ENCODE results near the gene EPO.
"Not testable (repeated sequence)": the region's sequence is repeated elsewhere in the genome, so short reads cannot be mapped to it uniquely, and the experiment has no call there.

EPO gene

DNA sequence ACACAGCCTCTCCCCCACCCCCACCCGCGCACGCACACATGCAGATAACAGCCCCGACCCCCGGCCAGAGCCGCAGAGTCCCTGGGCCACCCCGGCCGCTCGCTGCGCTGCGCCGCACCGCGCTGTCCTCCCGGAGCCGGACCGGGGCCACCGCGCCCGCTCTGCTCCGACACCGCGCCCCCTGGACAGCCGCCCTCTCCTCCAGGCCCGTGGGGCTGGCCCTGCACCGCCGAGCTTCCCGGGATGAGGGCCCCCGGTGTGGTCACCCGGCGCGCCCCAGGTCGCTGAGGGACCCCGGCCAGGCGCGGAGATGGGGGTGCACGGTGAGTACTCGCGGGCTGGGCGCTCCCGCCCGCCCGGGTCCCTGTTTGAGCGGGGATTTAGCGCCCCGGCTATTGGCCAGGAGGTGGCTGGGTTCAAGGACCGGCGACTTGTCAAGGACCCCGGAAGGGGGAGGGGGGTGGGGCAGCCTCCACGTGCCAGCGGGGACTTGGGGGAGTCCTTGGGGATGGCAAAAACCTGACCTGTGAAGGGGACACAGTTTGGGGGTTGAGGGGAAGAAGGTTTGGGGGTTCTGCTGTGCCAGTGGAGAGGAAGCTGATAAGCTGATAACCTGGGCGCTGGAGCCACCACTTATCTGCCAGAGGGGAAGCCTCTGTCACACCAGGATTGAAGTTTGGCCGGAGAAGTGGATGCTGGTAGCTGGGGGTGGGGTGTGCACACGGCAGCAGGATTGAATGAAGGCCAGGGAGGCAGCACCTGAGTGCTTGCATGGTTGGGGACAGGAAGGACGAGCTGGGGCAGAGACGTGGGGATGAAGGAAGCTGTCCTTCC, 620 bp downstream of the EPO start:
- H3K9ac ChIP-seq (ENCODE audit: low read length): no peak overlapping the region
- H3K4me3 ChIP-seq (ENCODE audit: low read length): no peak overlapping the region
- H3K27me3 ChIP-seq (ENCODE audit: control insufficient read depth, insufficient read depth, low read length): peaks cover 14% of the 10 kb centered on the region
- H3K4me1 ChIP-seq (ENCODE audit: control insufficient read depth, insufficient read depth, low read length): no peaks in the 10 kb centered on the region
- H3K36me3 ChIP-seq (ENCODE audit: control insufficient read depth, insufficient read depth, low read length): no peaks in the 10 kb centered on the region
- no peak overlapping the region for H3K27ac ChIP-seq (ENCODE audit: low read depth, low read length)

DNA sequence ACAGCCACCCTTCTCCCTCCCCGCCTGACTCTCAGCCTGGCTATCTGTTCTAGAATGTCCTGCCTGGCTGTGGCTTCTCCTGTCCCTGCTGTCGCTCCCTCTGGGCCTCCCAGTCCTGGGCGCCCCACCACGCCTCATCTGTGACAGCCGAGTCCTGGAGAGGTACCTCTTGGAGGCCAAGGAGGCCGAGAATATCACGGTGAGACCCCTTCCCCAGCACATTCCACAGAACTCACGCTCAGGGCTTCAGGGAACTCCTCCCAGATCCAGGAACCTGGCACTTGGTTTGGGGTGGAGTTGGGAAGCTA, 1.2 kb downstream of the EPO start:
- Histone ChIP-seq H3K9ac (ENCODE audit: low read length) (no peak overlapping the region), H3K36me3 (ENCODE audit: control insufficient read depth, insufficient read depth, low read length) (no peaks in the 10 kb centered on the region), H3K27ac (ENCODE audit: low read depth, low read length) (no peak overlapping the region), H3K27me3 (ENCODE audit: control insufficient read depth, insufficient read depth, low read length) (peaks cover 14% of the 10 kb centered on the region), H3K4me3 (ENCODE audit: low read length) (no peak overlapping the region), H3K4me1 (ENCODE audit: control insufficient read depth, insufficient read depth, low read length) (no peaks in the 10 kb centered on the region)

DNA sequence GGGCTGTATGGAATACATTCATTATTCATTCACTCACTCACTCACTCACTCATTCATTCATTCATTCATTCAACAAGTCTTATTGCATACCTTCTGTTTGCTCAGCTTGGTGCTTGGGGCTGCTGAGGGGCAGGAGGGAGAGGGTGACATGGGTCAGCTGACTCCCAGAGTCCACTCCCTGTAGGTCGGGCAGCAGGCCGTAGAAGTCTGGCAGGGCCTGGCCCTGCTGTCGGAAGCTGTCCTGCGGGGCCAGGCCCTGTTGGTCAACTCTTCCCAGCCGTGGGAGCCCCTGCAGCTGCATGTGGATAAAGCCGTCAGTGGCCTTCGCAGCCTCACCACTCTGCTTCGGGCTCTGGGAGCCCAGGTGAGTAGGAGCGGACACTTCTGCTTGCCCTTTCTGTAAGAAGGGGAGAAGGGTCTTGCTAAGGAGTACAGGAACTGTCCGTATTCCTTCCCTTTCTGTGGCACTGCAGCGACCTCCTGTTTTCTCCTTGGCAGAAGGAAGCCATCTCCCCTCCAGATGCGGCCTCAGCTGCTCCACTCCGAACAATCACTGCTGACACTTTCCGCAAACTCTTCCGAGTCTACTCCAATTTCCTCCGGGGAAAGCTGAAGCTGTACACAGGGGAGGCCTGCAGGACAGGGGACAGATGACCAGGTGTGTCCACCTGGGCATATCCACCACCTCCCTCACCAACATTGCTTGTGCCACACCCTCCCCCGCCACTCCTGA, 2.4 kb downstream of the EPO start:
- no peak overlapping the region for H3K4me3 ChIP-seq (ENCODE audit: low read length)
- no peak overlapping the region for H3K27ac ChIP-seq (ENCODE audit: low read depth, low read length)
- H3K4me1 ChIP-seq (ENCODE audit: control insufficient read depth, insufficient read depth, low read length): no peaks in the 10 kb centered on the region
- no peak overlapping the region for H3K9ac ChIP-seq (ENCODE audit: low read length)
- no peaks in the 10 kb centered on the region for H3K36me3 ChIP-seq (ENCODE audit: control insufficient read depth, insufficient read depth, low read length)
- H3K27me3 ChIP-seq (ENCODE audit: control insufficient read depth, insufficient read depth, low read length): peaks cover 14% of the 10 kb centered on the region

DNA sequence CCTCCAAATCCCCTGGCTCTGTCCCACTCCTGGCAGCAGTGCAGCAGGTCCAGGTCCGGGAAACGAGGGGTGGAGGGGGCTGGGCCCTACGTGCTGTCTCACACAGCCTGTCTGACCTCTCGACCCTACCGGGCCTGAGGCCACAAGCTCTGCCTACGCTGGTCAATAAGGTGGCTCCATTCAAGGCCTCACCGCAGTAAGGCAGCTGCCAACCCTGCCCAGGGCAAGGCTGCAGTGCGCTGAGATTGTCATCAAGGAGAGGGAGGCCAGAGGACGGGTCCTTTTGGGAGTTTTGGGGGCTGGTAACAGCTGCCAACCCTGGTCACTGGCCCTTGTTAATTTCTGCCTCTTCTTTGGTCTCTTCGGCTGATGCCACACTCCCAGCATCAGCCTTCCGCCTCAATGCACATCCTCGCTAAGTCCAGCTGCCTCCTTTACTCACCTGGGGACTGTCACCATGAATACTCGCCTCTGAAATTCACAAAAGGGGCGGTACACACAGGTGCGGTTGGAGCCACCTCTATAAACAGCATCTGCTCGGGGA, 3.5 kb downstream of the EPO start:
- Histone ChIP-seq H3K36me3 (ENCODE audit: control insufficient read depth, insufficient read depth, low read length) (no peaks in the 10 kb centered on the region), H3K27ac (ENCODE audit: low read depth, low read length) (no peak overlapping the region), H3K27me3 (ENCODE audit: control insufficient read depth, insufficient read depth, low read length) (peaks cover 14% of the 10 kb centered on the region), H3K4me3 (ENCODE audit: low read length) (no peak overlapping the region), H3K9ac (ENCODE audit: low read length) (no peak overlapping the region), H3K4me1 (ENCODE audit: control insufficient read depth, insufficient read depth, low read length) (no peaks in the 10 kb centered on the region)

DNA sequence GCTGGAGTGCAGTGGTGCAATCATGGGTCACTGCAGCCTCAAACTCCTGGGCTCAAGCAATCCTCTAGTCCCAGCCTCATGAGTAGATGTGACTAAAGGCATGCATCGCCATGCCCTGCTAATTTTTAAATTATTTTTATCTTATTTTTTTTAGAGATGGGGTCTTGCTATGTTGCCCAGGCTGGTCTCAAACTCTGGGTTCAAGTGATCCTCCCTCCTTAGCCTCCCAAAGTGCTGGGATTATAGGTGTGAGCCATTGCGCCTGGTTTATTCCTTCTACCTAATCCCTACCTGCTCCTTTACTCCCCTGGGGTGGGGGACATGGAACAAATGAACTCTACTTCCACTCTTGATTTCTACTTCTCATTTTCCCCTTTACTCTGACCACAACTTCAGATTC, 4.1 kb downstream of the EPO start:
- not testable (repeated sequence) for H3K9ac ChIP-seq (ENCODE audit: low read length); H3K4me3 ChIP-seq (ENCODE audit: low read length); H3K36me3 ChIP-seq (ENCODE audit: control insufficient read depth, insufficient read depth, low read length); H3K27ac ChIP-seq (ENCODE audit: low read depth, low read length); H3K4me1 ChIP-seq (ENCODE audit: control insufficient read depth, insufficient read depth, low read length)
- peaks cover 14% of the 10 kb centered on the region for H3K27me3 ChIP-seq (ENCODE audit: control insufficient read depth, insufficient read depth, low read length)

DNA sequence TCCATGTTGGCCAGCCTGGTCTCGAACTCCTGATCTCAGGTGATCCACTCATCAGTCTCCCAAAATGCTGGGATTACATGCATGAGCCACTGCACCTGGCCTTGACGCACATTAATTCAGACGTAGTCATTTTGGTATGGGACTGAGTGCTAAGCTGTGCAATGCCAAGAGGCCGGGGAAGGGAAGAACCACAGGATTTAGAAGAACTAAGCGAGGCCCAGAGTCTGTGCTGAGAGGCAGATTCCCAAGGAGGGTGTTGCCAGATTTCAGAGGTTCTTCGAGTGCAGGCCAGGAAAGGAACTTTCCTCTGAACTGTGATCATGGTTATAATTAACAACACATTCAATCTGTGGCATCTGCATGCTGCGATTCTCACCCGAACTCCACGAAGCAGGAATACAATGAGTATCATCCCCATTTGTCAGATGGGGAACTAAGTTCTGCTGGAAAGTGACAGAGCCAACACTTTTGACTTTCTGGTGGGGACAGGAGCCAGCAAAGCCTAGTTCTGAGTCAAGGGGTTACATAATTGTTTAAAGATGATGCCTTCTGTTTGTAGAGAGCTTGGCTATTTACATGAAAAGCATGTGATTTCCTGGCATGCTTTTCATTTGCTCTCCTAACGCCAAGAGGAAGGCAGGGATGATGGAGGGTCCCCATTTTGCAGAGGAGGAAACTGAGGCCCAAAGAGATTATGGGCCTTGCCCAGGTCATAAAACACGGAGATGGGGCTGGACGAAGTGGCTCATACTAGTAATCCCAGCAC, 6.9 kb downstream of the EPO start:
- Histone ChIP-seq H3K4me3 (ENCODE audit: low read length) (no peak overlapping the region), H3K9ac (ENCODE audit: low read length) (no peak overlapping the region), H3K36me3 (ENCODE audit: control insufficient read depth, insufficient read depth, low read length) (no peaks in the 10 kb centered on the region), H3K27ac (ENCODE audit: low read depth, low read length) (peak overlapping the region; percentile 32), H3K27me3 (ENCODE audit: control insufficient read depth, insufficient read depth, low read length) (peaks cover 4% of the 10 kb centered on the region), H3K4me1 (ENCODE audit: control insufficient read depth, insufficient read depth, low read length) (no peaks in the 10 kb centered on the region)

DNA sequence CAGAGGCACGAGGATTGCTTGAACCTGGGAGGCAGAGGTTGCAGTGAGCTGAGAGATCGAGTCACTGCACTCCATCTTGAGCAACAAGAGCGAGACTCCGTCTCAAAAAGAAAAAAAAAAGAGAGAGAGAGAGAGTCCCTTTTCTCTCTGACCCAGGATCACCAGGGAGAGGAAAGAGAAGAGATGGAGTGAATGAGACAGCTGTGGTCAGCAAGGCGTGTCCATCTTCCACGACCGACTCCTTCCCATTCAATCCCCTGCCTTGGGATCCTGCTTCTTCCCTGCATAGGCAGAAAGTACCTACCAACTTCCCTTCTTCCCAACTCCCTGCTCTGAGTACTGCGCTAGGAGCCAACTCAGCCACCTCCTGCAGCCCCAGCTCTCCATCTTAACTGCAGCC, 7.9 kb downstream of the EPO start:
- H3K36me3 ChIP-seq (ENCODE audit: control insufficient read depth, insufficient read depth, low read length): no peaks in the 10 kb centered on the region
- no peaks in the 10 kb centered on the region for H3K4me1 ChIP-seq (ENCODE audit: control insufficient read depth, insufficient read depth, low read length)
- no peak overlapping the region for H3K4me3 ChIP-seq (ENCODE audit: low read length)
- H3K27ac ChIP-seq (ENCODE audit: low read depth, low read length): no peak overlapping the region
- H3K27me3 ChIP-seq (ENCODE audit: control insufficient read depth, insufficient read depth, low read length): peaks cover 4% of the 10 kb centered on the region
- no peak overlapping the region for H3K9ac ChIP-seq (ENCODE audit: low read length)

DNA sequence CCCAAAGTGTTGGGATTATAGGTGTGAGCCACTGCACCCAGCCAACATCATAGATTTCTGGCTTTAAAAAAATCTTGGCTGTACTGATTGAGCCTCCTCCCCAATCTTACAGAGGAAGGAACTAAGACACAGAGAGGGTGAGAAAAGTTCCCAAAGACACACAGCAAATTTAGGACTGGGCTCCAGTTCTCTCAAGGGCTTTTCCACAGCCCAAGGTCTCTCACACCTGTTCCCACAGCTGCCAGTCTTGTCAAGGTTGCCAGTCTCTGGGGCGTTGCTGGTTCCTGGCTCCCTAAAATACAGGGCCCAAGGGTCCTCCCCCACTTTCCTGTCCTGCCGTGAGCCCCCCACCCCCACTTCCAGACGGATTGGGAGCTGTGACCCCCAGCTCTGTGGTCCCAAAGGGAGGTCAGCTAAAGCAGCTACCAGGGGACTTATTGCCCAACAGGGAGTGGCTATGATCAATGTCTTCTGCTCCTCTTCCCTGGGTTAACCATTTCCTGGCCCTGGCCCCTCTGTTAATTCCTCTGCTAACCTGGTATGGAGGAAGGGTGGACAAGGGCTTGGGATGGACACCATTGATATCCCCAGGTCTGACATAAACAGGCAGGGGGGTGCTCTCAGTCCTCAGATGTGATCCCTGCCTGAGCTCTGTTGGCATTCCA, 10.0 kb downstream of the EPO start:
- H3K27ac ChIP-seq (ENCODE audit: low read depth, low read length): no peak overlapping the region
- H3K27me3 ChIP-seq (ENCODE audit: control insufficient read depth, insufficient read depth, low read length): peaks cover 4% of the 10 kb centered on the region
- H3K36me3 ChIP-seq (ENCODE audit: control insufficient read depth, insufficient read depth, low read length): no peaks in the 10 kb centered on the region
- H3K9ac ChIP-seq (ENCODE audit: low read length): no peak overlapping the region
- no peaks in the 10 kb centered on the region for H3K4me1 ChIP-seq (ENCODE audit: control insufficient read depth, insufficient read depth, low read length)
- H3K4me3 ChIP-seq (ENCODE audit: low read length): no peak overlapping the region

DNA sequence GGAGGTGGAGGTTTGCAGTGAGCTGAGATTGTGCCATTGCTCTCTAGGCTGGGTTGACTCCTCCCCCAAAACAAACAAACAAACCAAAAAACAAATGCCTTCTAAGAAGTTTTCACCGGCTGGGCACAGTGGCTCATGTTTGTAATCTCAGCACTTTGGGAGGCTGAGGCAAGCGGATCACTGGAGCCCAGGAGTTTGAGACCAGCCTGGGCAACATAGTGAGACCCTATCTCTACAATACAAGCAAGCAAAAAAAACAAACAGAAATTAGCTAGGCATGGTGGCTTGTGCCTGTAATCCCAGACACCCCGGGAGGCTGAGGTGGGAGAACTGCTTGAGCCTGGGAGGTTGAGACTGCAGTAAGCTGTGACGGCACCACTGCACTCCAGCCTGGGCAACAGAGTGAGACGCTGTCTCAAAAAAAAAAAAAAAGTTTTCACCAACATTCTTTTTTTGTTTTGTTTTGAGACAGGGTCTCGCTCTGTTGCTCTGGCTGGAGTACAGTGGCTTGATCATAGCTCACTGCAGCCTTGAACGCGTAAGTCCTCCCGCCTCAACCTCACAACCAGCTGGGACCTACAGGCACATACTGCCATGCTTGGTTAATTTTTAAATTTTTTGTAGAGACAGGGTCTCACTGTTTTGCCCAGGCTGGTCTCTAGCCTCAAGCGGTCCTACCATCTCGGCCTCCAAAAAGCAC, 11.8 kb downstream of the EPO start:
- no peak overlapping the region for H3K27ac ChIP-seq (ENCODE audit: low read depth, low read length)
- H3K4me3 ChIP-seq (ENCODE audit: low read length): no peak overlapping the region
- H3K4me1 ChIP-seq (ENCODE audit: control insufficient read depth, insufficient read depth, low read length): no peaks in the 10 kb centered on the region
- H3K9ac ChIP-seq (ENCODE audit: low read length): no peak overlapping the region
- no peaks in the 10 kb centered on the region for H3K36me3 ChIP-seq (ENCODE audit: control insufficient read depth, insufficient read depth, low read length)
- H3K27me3 ChIP-seq (ENCODE audit: control insufficient read depth, insufficient read depth, low read length): peaks cover 4% of the 10 kb centered on the region

DNA sequence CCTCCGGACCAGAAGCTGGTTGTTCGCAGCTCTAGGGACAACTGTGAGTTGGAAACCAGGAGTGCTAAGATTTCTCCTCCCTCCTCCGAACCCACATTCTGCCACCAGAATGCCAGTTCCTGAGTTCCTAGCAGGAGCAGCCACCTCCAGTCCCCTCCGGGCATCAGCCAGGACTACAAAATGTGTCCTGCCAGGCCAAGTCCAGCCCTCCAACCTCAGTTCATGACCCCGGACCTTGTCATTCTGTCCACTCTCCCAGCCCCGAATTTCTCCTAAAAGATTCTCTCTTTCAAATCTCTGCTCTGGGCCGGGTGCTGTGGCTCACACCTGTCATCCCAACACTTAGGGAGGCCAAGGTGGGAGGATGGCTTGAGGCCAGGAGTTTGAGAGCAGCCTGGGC, 15.5 kb downstream of the EPO start:
- Histone ChIP-seq H3K36me3 (ENCODE audit: control insufficient read depth, insufficient read depth, low read length) (no peaks in the 10 kb centered on the region), H3K27me3 (ENCODE audit: control insufficient read depth, insufficient read depth, low read length) (no peaks in the 10 kb centered on the region), H3K27ac (ENCODE audit: low read depth, low read length) (no peak overlapping the region), H3K9ac (ENCODE audit: low read length) (no peak overlapping the region), H3K4me1 (ENCODE audit: control insufficient read depth, insufficient read depth, low read length) (no peaks in the 10 kb centered on the region), H3K4me3 (ENCODE audit: low read length) (no peak overlapping the region)

DNA sequence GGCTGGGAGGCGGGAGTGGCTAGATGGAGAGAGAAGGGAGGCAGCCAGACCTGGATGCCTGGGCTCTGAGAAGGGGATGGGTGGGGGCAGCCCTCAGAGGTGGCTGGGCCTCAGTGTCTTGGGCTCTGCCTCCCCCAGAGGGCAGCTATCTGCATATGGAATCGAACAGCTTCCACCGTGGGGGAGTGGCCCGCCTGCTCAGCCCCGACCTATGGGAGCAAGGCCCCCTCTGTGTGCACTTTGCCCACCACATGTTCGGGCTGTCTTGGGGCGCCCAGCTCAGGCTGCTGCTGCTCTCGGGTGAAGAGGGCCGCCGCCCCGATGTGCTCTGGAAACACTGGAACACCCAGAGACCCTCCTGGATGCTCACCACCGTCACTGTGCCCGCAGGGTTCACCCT, 16.4 kb downstream of the EPO start:
- no peaks in the 10 kb centered on the region for H3K36me3 ChIP-seq (ENCODE audit: control insufficient read depth, insufficient read depth, low read length)
- no peaks in the 10 kb centered on the region for H3K27me3 ChIP-seq (ENCODE audit: control insufficient read depth, insufficient read depth, low read length)
- no peak overlapping the region for H3K27ac ChIP-seq (ENCODE audit: low read depth, low read length)
- no peaks in the 10 kb centered on the region for H3K4me1 ChIP-seq (ENCODE audit: control insufficient read depth, insufficient read depth, low read length)
- H3K9ac ChIP-seq (ENCODE audit: low read length): no peak overlapping the region
- no peak overlapping the region for H3K4me3 ChIP-seq (ENCODE audit: low read length)

Measured in rectal smooth muscle tissue (tissue), 1 donor.